ENCODE measurements around the gene MAPK8IP2.
A peak's percentile ranks its signal among the peaks of the same experiment; 100 is the strongest.
"Not testable (repeated sequence)": the region's sequence is repeated elsewhere in the genome, so short reads cannot be mapped to it uniquely, and the experiment has no call there.

The MAPK8IP2 gene

GRCh38 chr22:50610041-50610451 is 9.5 kb downstream of the MAPK8IP2 start:
- H3K9me3 Mint-ChIP-seq: no peaks in the 10 kb centered on the region
- H3K27me3 Mint-ChIP-seq: peaks cover 54% of the 10 kb centered on the region
- no peak for DNase-seq
- no peak overlapping the region for H3K27ac Mint-ChIP-seq
- H3K4me3 Mint-ChIP-seq: no peak overlapping the region
- peaks cover 5% of the 10 kb centered on the region for H3K4me1 Mint-ChIP-seq (ENCODE audit: low read depth)
- H3K36me3 Mint-ChIP-seq (ENCODE audit: low read depth): no peaks in the 10 kb centered on the region

GRCh38 chr22:50610581-50610980 is 10.0 kb downstream of the MAPK8IP2 start:
- no peak overlapping the region for H3K4me3 Mint-ChIP-seq
- no peaks in the 10 kb centered on the region for H3K36me3 Mint-ChIP-seq (ENCODE audit: low read depth)
- peaks cover 48% of the 10 kb centered on the region for H3K27me3 Mint-ChIP-seq
- no peaks in the 10 kb centered on the region for H3K9me3 Mint-ChIP-seq
- peaks cover 5% of the 10 kb centered on the region for H3K4me1 Mint-ChIP-seq (ENCODE audit: low read depth)
- DNase-seq: no peak
- H3K27ac Mint-ChIP-seq: no peak overlapping the region

DNA sequence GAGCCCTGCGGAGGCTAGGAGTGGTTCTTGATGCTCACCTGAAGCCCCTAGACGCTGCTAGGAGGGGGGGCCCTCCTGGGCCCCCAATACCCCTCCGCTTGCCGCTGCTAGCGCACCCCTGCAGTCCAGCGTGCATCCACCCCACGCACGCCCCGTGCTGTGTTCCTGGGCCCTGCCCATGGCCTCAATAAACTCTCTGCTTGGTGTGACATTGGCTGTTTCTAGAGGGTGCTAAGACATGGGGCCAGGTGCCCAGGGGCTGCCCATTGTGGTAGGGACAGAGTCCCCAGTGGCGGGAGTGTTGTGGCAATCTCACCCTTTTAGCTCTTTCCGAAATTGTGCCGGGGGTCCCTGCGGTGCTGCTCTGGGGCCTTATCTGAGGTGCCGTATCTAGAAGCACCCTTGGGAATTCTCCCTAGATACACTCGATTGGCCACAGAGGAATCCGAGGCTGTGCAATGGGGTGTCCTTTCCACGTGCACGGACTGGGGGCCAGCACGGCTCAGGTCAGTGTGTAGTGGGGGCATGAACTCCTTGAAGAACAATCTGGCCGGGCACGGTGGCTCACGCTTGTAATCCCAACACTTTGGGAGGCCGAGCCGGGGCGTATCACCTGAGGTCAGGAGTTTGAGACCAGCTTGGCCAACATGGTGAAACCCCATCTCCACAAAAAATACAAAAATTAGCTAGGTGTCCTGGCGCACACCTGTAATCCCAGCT is 10.9 kb downstream of the MAPK8IP2 start:
- Mint-ChIP-seq H3K27ac (no peak overlapping the region), H3K27me3 (peaks cover 39% of the 10 kb centered on the region)

DNA sequence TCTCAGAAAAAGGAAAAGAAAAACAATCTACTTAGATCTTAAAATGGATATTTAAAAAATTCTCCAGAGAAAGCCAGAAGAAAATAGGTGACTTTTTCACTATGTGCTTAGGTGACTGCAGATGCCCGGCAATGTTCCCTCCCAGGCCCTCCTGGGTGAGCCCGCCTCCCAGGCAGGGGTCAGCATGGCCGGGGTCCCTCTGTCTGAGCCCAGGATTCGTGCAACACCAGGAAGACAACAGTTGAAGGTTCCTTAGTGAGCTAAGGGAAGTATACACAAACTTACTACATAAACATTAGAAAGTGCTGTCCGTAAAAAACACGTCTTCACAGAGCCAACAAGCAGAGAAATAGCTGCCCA is 11.6 kb downstream of the MAPK8IP2 start:
- no peak for DNase-seq
- Mint-ChIP-seq H3K27ac (no peak overlapping the region), H3K9me3 (no peaks in the 10 kb centered on the region), H3K4me3 (no peak overlapping the region), H3K27me3 (peaks cover 34% of the 10 kb centered on the region), H3K36me3 (ENCODE audit: low read depth) (no peaks in the 10 kb centered on the region), H3K4me1 (ENCODE audit: low read depth) (peaks cover 5% of the 10 kb centered on the region)

More for the DNA sequence above, 10.9 kb downstream of the MAPK8IP2 start:
- H3K36me3 Mint-ChIP-seq (ENCODE audit: low read depth): no peaks in the 10 kb centered on the region
- H3K4me1 Mint-ChIP-seq (ENCODE audit: low read depth): peaks cover 5% of the 10 kb centered on the region
- H3K4me3 Mint-ChIP-seq: no peak overlapping the region
- DNase-seq: no peak
- H3K9me3 Mint-ChIP-seq: no peaks in the 10 kb centered on the region

- H3K27me3 Mint-ChIP-seq: peaks cover 29% of the 10 kb centered on the region
- no peaks in the 10 kb centered on the region for H3K36me3 Mint-ChIP-seq (ENCODE audit: low read depth)
- H3K4me1 Mint-ChIP-seq (ENCODE audit: low read depth): peaks cover 5% of the 10 kb centered on the region
- no peak overlapping the region for H3K4me3 Mint-ChIP-seq
- no peak for DNase-seq
- no peak overlapping the region for H3K27ac Mint-ChIP-seq
- no peaks in the 10 kb centered on the region for H3K9me3 Mint-ChIP-seq
Observed at GRCh38 chr22:50612528-50613221, 12.1 kb downstream of the MAPK8IP2 start.

DNA sequence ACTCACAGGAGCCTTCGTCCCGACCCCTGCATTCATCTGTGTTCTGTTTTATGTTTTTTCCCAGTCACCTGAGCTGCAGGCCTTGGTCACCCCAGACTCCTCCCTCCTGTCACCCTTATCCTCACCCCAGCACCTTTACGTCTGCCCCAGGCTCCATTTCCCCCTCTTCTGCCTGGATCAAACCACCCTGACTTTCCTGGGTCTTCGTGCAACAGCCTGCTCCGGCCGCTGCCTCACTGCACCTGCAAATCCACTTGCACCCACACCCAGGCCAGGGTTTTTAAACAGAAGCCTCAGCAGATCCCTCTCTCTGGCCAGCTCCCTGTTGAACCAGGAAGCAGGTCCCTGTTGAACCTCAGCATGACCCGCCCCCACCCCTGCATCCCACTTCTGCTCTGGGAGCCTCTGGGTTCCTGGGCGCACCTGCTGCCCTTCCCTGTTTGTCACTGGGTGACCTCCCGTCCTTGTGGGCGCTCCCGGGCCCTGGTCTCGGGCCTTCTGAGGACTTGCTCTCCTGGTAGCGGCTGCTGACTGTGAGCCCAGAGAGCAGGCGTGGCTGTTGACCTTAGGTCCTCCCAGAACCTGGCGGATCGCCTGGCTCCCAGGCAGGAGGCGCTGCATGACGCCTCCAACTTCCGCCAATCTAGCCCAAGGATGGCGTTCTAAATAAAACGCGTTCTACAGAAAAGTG is 12.8 kb downstream of the MAPK8IP2 start:
- Mint-ChIP-seq H3K4me3 (no peak overlapping the region), H3K27ac (no peak overlapping the region), H3K27me3 (peaks cover 25% of the 10 kb centered on the region), H3K4me1 (ENCODE audit: low read depth) (peaks cover 6% of the 10 kb centered on the region), H3K9me3 (no peaks in the 10 kb centered on the region), H3K36me3 (ENCODE audit: low read depth) (no peaks in the 10 kb centered on the region)
- no peak for DNase-seq

GRCh38 chr22:50614296-50614695 is 13.7 kb downstream of the MAPK8IP2 start:
- H3K4me1 Mint-ChIP-seq (ENCODE audit: low read depth); H3K9me3 Mint-ChIP-seq; H3K36me3 Mint-ChIP-seq (ENCODE audit: low read depth); H3K4me3 Mint-ChIP-seq; DNase-seq; H3K27ac Mint-ChIP-seq: not testable (repeated sequence)
- peaks cover 25% of the 10 kb centered on the region for H3K27me3 Mint-ChIP-seq

DNA sequence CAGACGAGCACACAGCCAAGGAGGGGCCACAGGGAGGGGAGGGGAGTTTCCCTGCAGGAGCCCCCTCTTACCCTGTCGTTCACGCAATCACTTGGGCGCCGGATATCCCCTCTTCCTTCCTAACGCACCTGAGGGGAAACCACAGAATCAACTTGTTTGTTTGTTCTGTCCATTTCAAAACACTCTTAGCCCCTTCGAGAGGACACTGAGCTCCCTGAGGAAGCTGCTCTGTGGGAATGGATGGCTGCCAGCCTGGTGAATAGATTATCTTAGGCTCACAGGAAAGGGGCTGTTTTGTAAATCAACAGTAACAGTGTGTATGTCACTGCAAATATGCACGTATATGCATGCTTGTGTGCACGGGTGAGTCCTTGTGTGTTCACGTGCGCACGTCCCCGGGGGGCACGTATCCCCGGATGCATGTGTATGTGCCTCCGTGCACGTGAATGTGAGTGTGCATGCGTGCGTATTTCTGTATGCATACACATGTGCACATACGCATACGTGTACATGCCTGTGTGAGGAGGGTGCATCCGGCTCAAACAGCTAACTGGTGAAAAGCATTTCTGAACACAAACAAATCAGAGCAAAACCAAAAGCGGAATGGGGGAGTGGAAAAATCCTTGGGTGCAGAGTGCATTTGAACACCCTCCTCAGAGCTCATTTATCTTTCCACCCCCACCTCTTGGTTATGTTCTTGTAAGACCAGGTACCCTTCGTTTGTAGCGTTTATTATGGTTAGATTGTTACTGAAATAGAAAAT is 20.2 kb downstream of the MAPK8IP2 start:
- Mint-ChIP-seq H3K27me3 (no peaks in the 10 kb centered on the region), H3K4me1 (ENCODE audit: low read depth) (peaks cover 38% of the 10 kb centered on the region), H3K4me3 (peak overlapping the region; percentile 74), H3K27ac (peak overlapping the region; percentile 98), H3K9me3 (no peaks in the 10 kb centered on the region), H3K36me3 (ENCODE audit: low read depth) (peaks cover 15% of the 10 kb centered on the region)
- DNase-seq: peak; percentile 72

- no peaks in the 10 kb centered on the region for H3K9me3 Mint-ChIP-seq
- H3K27ac Mint-ChIP-seq: peak overlapping the region; percentile 98
- peak overlapping the region; percentile 74 for H3K4me3 Mint-ChIP-seq
- peaks cover 15% of the 10 kb centered on the region for H3K36me3 Mint-ChIP-seq (ENCODE audit: low read depth)
- H3K4me1 Mint-ChIP-seq (ENCODE audit: low read depth): peaks cover 40% of the 10 kb centered on the region
- peak; percentile 71 for DNase-seq
- no peaks in the 10 kb centered on the region for H3K27me3 Mint-ChIP-seq
Observed at GRCh38 chr22:50621356-50621880, 20.8 kb downstream of the MAPK8IP2 start.

- H3K9me3 Mint-ChIP-seq: no peaks in the 10 kb centered on the region
- peak overlapping the region; percentile 98 for H3K27ac Mint-ChIP-seq
- no peaks in the 10 kb centered on the region for H3K27me3 Mint-ChIP-seq
- peaks cover 15% of the 10 kb centered on the region for H3K36me3 Mint-ChIP-seq (ENCODE audit: low read depth)
- peaks cover 44% of the 10 kb centered on the region for H3K4me1 Mint-ChIP-seq (ENCODE audit: low read depth)
- H3K4me3 Mint-ChIP-seq: peak overlapping the region; percentile 74
- DNase-seq: peak; percentile 56
Observed at GRCh38 chr22:50621948-50622722, 21.5 kb downstream of the MAPK8IP2 start.

- H3K9me3 Mint-ChIP-seq: no peaks in the 10 kb centered on the region
- H3K36me3 Mint-ChIP-seq (ENCODE audit: low read depth): peaks cover 15% of the 10 kb centered on the region
- no peak overlapping the region for H3K4me3 Mint-ChIP-seq
- peaks cover 44% of the 10 kb centered on the region for H3K4me1 Mint-ChIP-seq (ENCODE audit: low read depth)
- no peak for DNase-seq
- peak overlapping the region; percentile 98 for H3K27ac Mint-ChIP-seq
- H3K27me3 Mint-ChIP-seq: no peaks in the 10 kb centered on the region
Observed at GRCh38 chr22:50622723-50623327, 22.2 kb downstream of the MAPK8IP2 start.

DNA sequence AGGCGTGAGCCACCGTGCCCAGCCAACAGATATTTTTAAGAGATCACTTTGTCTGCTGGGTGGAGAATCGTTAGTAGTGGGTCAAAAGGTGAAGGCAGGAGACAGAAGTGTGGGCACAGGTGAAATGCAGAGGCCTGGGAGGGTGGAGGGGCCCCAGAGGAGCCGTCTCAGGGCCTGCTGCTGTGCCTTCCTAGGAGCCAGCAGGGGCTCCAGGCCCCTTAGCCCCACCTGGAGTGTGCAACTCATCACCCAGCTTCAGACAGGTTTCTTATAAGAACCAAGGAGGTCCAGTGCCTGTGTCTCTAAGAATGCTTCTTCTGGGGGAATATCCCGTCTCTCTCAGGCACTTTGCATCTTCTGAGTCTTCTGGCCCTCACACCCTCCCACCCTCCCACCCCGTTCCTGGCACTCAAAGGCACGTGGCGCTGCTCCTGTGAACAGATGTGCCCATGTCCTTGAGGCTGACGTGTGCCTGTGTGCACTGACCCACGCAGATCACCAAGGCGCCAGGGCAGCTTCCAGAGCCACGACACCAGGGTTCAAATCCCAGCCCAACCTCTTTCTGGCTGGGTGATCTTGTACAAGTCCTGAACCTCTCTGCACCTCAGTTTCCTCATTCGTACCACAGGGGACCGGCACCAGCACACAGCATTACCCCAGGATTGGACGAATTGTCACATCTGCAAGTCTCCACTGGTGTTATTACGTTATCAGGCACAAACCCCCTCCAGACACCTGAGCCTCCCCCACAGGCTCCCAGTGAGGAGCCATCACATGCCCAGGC is 23.9 kb downstream of the MAPK8IP2 start:
- H3K9me3 Mint-ChIP-seq: no peaks in the 10 kb centered on the region
- no peaks in the 10 kb centered on the region for H3K27me3 Mint-ChIP-seq
- DNase-seq: no peak
- no peak overlapping the region for H3K27ac Mint-ChIP-seq
- peaks cover 15% of the 10 kb centered on the region for H3K36me3 Mint-ChIP-seq (ENCODE audit: low read depth)
- H3K4me3 Mint-ChIP-seq: no peak overlapping the region
- H3K4me1 Mint-ChIP-seq (ENCODE audit: low read depth): peaks cover 51% of the 10 kb centered on the region

GRCh38 chr22:50625131-50625567 is 24.6 kb downstream of the MAPK8IP2 start:
- no peak for DNase-seq
- peaks cover 15% of the 10 kb centered on the region for H3K36me3 Mint-ChIP-seq (ENCODE audit: low read depth)
- peak overlapping the region; percentile 8 for H3K27ac Mint-ChIP-seq
- H3K4me1 Mint-ChIP-seq (ENCODE audit: low read depth): peaks cover 49% of the 10 kb centered on the region
- H3K4me3 Mint-ChIP-seq: no peak overlapping the region
- H3K27me3 Mint-ChIP-seq: no peaks in the 10 kb centered on the region
- H3K9me3 Mint-ChIP-seq: no peaks in the 10 kb centered on the region
